ENCODE data around the gene SRMS.

Gene SRMS

DNA sequence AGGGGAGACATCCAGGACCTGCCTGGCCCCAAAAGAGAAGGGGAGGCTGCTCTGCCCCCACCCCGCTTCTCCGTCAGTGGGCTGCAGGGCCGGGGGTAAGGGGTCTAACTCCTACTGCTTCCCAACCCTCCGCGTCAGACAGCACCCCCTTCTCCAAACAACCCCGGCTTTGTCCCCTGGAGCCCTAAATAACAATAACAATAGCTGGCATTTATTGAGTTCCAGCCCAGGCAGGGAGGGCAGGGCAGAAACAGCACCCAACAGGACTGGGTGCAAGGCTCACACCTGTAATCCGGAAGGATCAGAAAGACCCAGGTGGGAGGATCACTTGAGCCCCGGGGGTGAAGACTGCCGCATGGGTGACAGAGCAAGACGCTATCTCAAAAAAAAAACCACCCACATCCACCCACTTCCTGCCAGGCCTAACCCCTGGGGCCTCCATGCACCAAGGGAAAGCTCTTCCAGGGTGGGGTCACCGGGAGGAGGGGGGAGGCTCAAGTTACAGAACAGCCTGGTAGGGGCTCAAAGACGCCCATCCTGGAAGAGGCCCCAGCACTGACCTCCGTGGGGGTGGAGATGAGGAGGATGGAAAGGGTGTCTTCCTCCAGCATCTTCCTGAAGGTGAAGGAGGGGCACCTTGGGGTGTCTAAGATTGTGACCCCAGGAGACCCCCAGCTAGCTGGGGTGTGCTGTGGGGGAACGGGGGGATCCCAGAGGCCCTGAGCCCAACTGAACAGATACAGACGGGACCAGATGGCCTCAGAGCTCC, 5.1 kb upstream of the SRMS start:
- TF ChIP-seq, protein P1, sequence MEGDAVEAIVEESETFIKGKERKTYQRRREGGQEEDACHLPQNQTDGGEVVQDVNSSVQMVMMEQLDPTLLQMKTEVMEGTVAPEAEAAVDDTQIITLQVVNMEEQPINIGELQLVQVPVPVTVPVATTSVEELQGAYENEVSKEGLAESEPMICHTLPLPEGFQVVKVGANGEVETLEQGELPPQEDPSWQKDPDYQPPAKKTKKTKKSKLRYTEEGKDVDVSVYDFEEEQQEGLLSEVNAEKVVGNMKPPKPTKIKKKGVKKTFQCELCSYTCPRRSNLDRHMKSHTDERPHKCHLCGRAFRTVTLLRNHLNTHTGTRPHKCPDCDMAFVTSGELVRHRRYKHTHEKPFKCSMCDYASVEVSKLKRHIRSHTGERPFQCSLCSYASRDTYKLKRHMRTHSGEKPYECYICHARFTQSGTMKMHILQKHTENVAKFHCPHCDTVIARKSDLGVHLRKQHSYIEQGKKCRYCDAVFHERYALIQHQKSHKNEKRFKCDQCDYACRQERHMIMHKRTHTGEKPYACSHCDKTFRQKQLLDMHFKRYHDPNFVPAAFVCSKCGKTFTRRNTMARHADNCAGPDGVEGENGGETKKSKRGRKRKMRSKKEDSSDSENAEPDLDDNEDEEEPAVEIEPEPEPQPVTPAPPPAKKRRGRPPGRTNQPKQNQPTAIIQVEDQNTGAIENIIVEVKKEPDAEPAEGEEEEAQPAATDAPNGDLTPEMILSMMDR (IDR thresholded peaks at IDR 0.05; ENCODE audit: borderline replicate concordance, control extremely low read depth, extremely low read depth, insufficient read depth, missing control alignments): no peak
- DNase-seq (ENCODE audit: low spot score): no peak
- in situ Hi-C loops (cut with MboI; ENCODE audit: low sequenced_read_pairs, unreplicated experiment): no loop called here

DNA sequence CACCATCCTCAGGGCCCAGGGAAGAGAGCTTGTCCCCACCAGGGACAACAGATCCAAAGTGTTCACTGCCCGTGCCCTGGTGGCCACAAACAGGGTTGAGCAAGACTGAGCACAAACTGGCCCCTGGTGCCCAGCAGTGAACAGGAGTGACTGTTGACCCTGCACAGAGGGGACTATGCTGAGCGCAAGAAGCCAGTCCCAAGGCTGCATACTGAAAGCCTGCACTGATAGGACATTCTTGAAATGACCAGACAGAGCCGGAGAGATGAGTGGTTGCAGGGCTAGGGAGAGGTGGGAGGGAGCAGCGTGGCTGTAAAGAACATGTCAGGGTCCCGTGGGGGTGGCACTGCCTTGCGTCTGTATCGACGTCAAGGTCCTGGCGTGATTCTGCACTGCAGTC, 3.5 kb upstream of the SRMS start:
- in situ Hi-C loops (cut with MboI; ENCODE audit: low sequenced_read_pairs, unreplicated experiment): no loop called here
- no peak for DNase-seq (ENCODE audit: low spot score)
- TF ChIP-seq, protein P1 (IDR thresholded peaks at IDR 0.05; ENCODE audit: borderline replicate concordance, control extremely low read depth, extremely low read depth, insufficient read depth, missing control alignments): no peak

DNA sequence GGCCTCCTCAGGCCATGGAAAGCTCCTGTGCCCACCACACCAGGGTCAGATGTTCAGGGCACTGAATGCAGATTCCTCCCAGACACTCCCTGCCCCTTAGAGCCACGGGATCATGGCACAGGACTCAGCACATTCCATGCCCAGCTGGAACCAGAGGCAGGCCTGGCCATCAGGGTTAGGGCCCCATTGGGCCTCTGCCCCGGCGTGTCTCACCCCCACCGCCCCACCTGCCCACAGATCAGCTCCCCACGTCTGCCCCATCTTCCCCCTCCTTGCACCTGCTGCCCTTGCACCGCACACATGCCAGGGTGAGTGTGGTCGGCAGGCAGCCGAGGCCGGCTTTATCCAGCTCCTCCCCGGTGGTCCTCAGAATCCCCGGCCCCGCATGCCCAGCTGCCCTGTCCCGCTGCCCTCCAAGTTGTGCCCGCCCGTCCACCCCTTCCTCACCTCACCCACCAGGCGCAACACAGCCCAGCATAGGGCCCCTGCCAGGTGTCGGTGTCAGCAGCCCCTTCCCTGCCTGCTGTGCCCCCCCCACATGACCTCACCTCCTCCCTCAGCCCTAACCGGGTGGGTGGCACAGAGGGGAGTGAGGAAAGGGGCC, 2.2 kb upstream of the SRMS start:
- DNase-seq (ENCODE audit: low spot score): no peak
- TF ChIP-seq, protein P1 (IDR thresholded peaks at IDR 0.05; ENCODE audit: borderline replicate concordance, control extremely low read depth, extremely low read depth, insufficient read depth, missing control alignments): no peak
- in situ Hi-C loops (cut with MboI; ENCODE audit: low sequenced_read_pairs, unreplicated experiment): loop anchor here (25.0 kb wide), 1 partner anchor 313 kb away; the partner anchor contains the start of genes ABHD16B and TPD52L2

DNA sequence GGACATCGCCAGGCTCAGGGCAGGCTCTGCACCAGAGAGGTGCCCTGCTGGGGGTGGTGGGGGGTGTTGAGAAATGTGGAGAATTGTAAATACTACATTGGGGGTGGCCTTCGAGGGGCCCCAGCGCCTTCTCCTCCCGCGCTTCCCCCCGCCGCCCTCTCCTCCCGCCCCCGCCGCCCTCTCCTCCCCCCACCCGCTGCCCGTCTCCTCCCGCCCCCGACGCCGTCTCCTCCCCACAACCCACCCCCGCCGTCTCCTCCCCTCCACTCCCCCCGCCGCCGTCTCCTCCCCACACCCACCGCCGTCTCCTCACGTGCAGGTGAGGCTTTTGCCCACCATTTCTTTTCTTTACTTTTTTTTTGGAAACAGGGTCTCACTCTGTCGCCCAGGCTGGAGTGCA, 1.5 kb upstream of the SRMS start:
- TF ChIP-seq, protein P1 (IDR thresholded peaks at IDR 0.05; ENCODE audit: borderline replicate concordance, control extremely low read depth, extremely low read depth, insufficient read depth, missing control alignments): no peak
- DNase-seq (ENCODE audit: low spot score): no peak
- in situ Hi-C loops (cut with MboI; ENCODE audit: low sequenced_read_pairs, unreplicated experiment): loop anchor here (25.0 kb wide), 1 partner anchor 313 kb away; the partner anchor contains the start of genes ABHD16B and TPD52L2

DNA sequence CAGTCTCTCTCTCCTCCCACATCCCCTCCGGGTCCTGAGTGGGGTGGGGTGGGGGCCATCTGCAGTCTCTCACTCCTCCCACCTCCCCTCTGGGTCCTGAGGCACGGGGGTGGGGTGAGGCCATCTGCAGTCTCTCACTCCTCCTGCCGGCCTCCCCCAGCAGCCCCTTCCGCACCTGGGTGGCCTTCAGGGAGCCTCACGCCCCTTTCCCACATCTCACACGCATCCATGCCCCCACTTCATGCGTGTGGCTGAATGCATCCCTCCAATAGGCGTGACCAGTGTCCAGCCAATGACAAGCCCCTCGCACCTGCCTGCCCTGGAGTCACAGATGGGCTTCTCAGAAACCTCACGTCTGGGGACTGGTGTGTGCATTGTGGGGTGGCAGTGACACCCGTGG, 993 bp upstream of the SRMS start:
- in situ Hi-C loops (cut with MboI; ENCODE audit: low sequenced_read_pairs, unreplicated experiment): loop anchor here (25.0 kb wide), 1 partner anchor 314 kb away; the partner anchor contains the start of genes ABHD16B and TPD52L2
- DNase-seq (ENCODE audit: low spot score): no peak
- TF ChIP-seq, protein P1 (IDR thresholded peaks at IDR 0.05; ENCODE audit: borderline replicate concordance, control extremely low read depth, extremely low read depth, insufficient read depth, missing control alignments): no peak

DNA sequence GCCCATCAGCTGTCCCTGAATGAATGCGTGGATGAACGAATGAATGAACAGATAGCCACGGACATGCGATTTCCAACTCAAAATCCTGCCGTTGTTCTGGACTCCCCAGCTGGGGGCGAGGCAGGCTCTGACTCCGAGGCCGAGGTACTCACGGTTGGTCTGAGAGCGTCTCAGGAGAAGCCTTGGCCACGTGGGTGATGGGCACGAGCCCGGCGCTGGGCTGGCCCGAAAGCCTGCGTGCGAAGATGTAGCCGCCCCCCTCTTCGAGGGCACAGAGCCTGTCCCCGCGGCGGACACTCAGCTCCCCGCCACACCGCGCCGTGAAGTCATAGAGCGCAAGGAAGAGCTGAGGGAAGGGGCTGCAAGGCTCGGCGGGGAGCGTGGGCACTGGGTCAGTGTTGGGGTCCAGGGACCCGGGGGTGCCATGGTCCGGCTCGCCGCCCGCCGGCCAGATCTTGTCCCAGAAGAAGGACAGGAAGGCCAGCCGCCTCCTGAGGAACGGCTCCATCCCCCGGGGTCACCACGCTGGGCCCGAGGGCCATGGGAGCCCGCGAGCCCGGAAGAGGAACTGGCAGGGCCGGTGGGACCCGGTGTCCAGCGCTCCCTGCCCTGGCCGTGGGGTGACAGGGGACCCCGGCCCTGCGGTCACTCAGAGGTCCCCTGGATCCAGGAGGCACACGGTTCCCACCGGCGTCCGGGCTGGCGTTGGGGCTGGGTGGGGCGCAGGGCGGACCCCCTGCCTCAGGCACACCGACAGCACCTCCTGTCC, 409 bp downstream of the SRMS start:
- no peak for DNase-seq (ENCODE audit: low spot score)
- TF ChIP-seq, protein P1 (IDR thresholded peaks at IDR 0.05; ENCODE audit: borderline replicate concordance, control extremely low read depth, extremely low read depth, insufficient read depth, missing control alignments): no peak
- in situ Hi-C loops (cut with MboI; ENCODE audit: low sequenced_read_pairs, unreplicated experiment): loop anchor here (25.0 kb wide), 1 partner anchor 315 kb away; the partner anchor contains the start of genes ABHD16B and TPD52L2
